NCI-H1694 (cell line): ENCODE results near the gene JUNB.
"Not testable (repeated sequence)": the region's sequence is repeated elsewhere in the genome, so short reads cannot be mapped to it uniquely, and the experiment has no call there.

Source experiments
- DNase-seq: peaks from one replicate; lab custom pipeline; 2025; lab: John Stamatoyannopoulos, UW

The JUNB gene

GRCh38 chr19:12789098-12789903 lies 2.0 kb upstream of the JUNB start:
- no peak for DNase-seq

GRCh38 chr19:12789904-12790619 lies 1.2 kb upstream of the JUNB start:
- DNase-seq: peak; percentile 43

GRCh38 chr19:12790628-12791344 lies 500 bp upstream of the JUNB start:
- DNase-seq: no peak

- DNase-seq: no peak
Measured at GRCh38 chr19:12792051-12792852, 966 bp downstream of the JUNB start.

- no peak for DNase-seq
Measured at GRCh38 chr19:12792853-12793289, 1.6 kb downstream of the JUNB start.

- peak; percentile 54 for DNase-seq
Measured at GRCh38 chr19:12793290-12794195, 2.3 kb downstream of the JUNB start.

GRCh38 chr19:12794196-12794941 lies 3.1 kb downstream of the JUNB start:
- DNase-seq: no peak

- no peak for DNase-seq
Measured at GRCh38 chr19:12794971-12795381, 3.7 kb downstream of the JUNB start.

- peak; percentile 83 for DNase-seq
Measured at GRCh38 chr19:12796146-12797071, 5.1 kb downstream of the JUNB start.

- no peak for DNase-seq
Measured at GRCh38 chr19:12797141-12797587, 5.9 kb downstream of the JUNB start.

- DNase-seq: not testable (repeated sequence)
Measured at GRCh38 chr19:12797607-12798006, 6.3 kb downstream of the JUNB start.

- no peak for DNase-seq
Measured at GRCh38 chr19:12799742-12800465, 8.6 kb downstream of the JUNB start.

GRCh38 chr19:12800466-12800770 lies 9.1 kb downstream of the JUNB start:
- DNase-seq: no peak

GRCh38 chr19:12800923-12801465 lies 9.7 kb downstream of the JUNB start:
- no peak for DNase-seq

GRCh38 chr19:12801466-12802266 lies 10.4 kb downstream of the JUNB start, which contains the start of the genes PRDX2 and THSD8:
PRDX2 (minus strand) TSS chr19:12801800; CDS start chr19:12801261, 539 bp downstream.
THSD8 (plus strand) TSS chr19:12802069; CDS start chr19:12802072, 3 bp downstream.
- no peak for DNase-seq

- DNase-seq: no peak
Measured at GRCh38 chr19:12802267-12803106, 11.2 kb downstream of the JUNB start.
